GM21367 (cell line): Measurements from ENCODE around the gene FBXO8.

Experiments used
- ATAC-seq: cut with Tn5 transposase; IDR thresholded peaks from one replicate; pipeline ENCODE4 v1.9.1; 2021; ENCODE audit not compliant: unreplicated experiment

Gene FBXO8

DNA sequence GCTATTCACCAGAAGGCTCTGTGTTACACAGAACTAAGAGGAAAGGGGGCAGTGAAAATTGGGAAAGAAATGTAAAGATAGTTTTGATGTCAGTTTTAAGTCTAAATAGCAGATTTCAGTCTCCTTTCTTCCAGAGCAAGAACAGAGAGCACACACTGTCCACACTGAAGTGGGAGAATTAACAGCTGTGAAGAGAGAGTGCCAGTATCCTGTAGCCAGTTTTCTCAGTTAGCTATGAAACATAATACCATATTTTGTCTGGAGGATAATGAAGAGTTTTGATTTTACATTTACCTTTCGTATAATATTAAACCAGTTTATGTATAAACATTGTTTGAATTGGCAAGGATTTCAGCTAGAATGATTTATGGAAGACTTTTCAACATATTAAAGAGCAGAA lies 35.1 kb downstream of the FBXO8 start:
- ATAC-seq, result no peak

DNA sequence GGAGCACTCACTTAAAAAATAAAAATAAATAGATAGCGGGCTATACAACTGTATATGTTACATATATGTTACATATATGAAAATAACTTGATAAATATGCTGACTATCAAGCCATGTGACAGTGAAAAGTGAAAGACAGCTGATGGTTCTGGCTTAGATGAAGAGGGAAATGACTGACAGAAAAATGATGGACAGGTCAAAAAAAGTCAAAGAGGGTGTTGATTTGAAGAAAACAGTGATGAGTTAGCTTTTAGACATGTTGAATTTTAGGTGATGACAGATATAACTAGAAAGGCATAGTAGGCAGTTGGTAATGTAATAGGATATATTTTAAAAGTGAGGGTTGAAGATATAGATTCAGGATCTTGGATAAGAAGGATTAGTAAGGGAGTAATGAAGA lies 37.8 kb downstream of the FBXO8 start:
- no peak for ATAC-seq

DNA sequence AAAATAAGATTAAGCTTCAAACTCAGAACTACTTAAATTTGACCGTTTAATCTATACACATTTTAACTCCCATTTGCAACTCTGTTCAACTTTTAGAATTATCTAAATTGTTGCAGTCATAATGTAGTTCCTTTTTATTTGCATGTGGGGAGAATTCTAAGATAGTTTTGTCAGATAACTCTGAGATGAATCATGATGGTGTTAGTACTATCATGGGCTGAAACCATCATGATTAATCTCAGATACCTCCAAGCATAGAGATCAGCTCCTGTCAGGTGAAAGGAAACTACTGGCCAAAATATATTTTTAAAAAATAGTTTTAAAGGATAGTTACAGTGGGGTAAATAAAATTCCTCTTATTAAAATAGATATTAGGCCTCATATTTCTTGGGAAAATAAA lies 39.0 kb downstream of the FBXO8 start:
- no peak for ATAC-seq

- no peak for ATAC-seq
Observed at GRCh38 chr4:174241162-174241561, 42.3 kb downstream of the FBXO8 start.

DNA sequence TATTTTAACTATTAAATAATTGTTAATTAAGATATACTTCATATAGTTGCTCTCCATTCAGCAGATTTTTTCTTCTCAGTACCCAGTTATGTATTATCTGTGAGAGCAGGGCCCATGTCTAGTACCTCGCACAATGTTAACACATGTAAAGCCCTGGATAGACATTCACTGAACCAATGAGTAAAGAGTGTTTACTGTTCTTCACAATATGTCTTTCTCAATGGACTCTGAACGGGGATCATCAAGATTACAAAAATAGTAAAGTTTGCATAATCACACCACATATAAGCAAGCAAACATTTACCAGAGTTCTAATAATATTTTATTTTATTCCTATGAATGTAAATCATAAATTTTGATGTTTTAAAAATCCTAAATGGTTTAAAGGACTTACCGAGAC lies 47.1 kb downstream of the FBXO8 start:
- ATAC-seq, result no peak

- ATAC-seq, result no peak
Observed at GRCh38 chr4:174230680-174231079, 52.8 kb downstream of the FBXO8 start.

- ATAC-seq, result no peak
Observed at GRCh38 chr4:174230148-174230547, 53.3 kb downstream of the FBXO8 start.

GRCh38 chr4:174228988-174229387 lies 54.5 kb downstream of the FBXO8 start:
- ATAC-seq, result no peak

DNA sequence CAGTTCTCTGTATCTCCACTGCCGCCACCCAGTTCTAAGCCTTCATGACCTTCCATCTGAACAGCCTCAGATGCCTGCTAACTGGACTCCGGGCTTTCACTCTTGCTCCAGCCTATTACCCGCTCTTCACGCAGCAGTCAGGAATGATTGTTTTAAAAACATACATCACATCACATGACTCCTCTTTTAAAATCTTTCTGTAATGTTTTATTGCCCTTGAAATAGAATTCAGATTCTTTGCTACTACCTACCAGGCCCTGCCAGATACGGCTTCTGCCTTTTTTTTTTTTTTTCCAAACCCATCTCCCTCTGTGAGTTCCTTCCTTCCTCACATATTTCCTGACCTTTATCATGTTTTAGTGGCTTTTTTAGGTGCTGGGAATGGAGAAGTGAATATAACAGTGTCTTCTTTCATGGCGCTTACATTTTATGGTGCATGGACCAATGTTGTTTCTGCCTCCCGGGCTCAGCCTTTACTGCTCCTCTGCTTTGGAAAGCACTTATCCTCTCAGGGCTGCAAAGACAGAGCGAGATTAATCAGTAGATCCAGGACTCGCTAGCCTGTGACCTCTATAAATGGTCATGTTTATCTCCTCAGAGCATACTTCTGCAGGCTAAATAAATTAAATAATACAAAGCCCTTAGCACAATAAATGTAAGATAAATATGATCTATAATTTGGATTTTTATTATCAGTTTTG lies 58.0 kb downstream of the FBXO8 start:
- ATAC-seq, result no peak

DNA sequence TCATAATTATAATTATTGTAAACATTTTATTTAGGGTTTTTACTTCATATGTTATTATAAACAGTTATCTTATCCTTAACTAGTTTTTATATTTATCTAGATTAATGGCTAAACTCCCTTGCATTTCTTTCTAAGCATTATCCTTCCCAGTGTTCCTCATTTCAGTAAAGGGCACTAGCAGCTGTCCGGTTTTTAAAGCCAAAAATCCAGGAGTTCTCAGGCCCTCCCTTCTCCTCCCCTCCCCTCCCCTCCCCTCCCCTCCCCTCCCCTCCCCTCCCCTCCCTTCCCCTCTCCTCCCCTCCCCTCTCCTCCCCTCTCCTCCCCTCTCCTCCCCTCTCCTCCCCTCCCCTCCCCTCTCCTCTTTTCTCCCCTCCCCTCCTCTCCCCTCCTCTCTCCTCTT lies 58.9 kb downstream of the FBXO8 start:
- ATAC-seq, result no peak

DNA sequence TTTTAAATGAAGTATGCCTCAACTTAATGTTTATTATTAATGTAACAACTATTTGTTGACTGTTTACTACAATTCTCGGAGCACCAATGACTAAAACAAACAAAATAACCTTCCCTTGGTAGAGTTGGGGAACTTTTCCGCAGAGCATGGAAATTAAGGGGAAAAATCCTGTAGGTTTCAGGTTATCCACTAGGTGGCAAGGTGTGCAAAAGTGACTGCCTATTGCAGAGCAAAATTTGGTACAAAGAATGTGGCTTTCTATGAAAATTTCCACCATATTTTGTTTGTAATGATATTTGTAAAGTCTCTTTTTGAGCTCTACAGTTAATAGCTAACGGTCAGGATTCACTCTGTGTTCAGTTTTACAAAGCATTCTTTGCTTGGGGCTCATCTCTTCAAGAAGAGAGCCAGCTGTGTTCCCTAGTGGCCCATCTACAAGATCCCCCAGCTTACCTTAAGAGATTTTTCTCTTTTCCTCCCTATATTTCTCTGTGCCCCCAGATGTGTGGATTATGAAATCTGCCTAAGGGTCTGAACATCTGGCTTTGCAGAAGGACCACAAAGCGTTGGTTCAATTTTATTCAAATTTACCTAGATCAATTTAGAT lies 61.1 kb downstream of the FBXO8 start:
- peak; percentile 77 for ATAC-seq

GRCh38 chr4:174218127-174218790 lies 65.2 kb downstream of the FBXO8 start:
- no peak for ATAC-seq

GRCh38 chr4:174217273-174218126 lies 66.0 kb downstream of the FBXO8 start:
- no peak for ATAC-seq

DNA sequence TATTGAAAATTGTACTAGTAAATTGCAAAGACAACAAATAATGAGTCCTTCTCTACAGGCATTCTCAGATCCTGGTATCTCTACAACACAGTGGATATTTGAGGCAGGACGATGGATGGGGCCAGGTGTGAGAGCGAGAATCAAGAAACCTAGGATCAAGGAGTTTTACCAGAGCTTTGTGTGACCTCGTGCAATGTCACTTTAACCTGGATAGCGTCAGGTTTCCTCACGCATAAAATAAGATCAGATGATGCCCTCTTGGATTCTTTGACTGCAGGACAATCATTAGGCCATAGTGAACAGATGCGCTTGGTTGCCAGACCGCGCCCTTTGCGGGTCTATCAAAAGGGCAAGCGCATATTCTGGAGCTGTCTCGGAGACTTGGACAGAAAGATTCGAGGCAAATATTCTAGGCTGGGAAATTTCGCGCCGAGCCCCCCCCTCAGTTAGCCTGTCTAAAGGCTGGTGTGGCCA lies 66.6 kb downstream of the FBXO8 start:
- no peak for ATAC-seq

GRCh38 chr4:174215961-174216680 lies 67.3 kb downstream of the FBXO8 start:
- ATAC-seq, result no peak

DNA sequence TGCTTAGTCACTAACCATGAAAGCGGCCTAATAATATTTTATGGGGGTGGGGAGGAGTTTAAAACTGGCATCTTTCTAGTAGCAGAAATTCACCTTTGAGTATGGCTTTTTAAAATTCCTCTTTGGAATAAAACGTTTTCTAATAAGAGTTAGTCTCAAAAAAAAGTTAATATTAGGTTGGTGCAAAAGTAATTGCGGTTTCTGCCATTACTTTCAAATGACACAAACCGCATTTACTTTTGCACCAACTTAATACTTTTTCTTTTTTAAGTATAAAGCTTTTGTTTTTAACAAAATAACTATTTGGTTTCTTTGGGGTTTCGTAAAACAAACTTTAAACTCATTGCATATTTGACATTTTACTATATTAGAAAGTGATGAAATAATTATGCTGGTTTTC lies 68.4 kb downstream of the FBXO8 start:
- ATAC-seq, result no peak

GRCh38 chr4:174214101-174214878 lies 69.2 kb downstream of the FBXO8 start:
- ATAC-seq, result no peak

GRCh38 chr4:174213731-174214100 lies 69.8 kb downstream of the FBXO8 start:
- ATAC-seq, result no peak

GRCh38 chr4:174212061-174212460 lies 71.4 kb downstream of the FBXO8 start:
- ATAC-seq, result no peak

- ATAC-seq, result no peak
Observed at GRCh38 chr4:174211622-174212044, 71.8 kb downstream of the FBXO8 start.
